Measurements from ENCODE around the gene TLE6. TPM values are rescaled to one million over a fixed set of nuclear protein-coding genes. Genes with fewer than 3 reads are reported as not detected.

TLE6 gene
- total RNA-seq, 2 experiments from 2014 or later: 1.3 to 1.6 TPM

GRCh38 chr19:3019211-3019854 lies 42.0 kb downstream of the TLE6 start:
- POLR2A ChIA-PET: no interaction called here
- CTCF ChIA-PET: no interaction called here

- ChIA-PET CTCF (no interaction called here), POLR2A (no interaction called here)
These were observed 43.1 kb downstream of the TLE6 start for GRCh38 chr19:3020321-3020960.

DNA sequence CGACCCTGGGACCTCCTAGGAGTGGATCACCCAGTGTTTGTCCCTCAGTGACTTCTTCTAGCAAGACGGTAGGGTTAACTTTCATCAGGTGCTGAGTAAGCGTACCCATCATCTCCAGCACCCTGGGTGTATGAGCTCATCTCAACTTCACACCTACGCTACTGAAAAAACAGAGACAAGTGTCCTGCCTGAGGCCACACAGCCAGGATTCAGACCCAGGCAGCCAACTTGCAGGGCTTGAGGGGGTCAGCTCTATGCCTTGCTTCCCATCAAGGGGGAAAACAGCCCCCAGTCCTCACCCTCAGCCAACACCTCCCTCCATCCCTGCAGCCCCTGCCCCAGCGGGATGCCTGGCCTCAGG lies 47.1 kb downstream of the TLE6 start:
- ChIA-PET CTCF (interaction anchor here (0.5 to 1.3 kb wide), 5 partner anchors 19 to 135 kb away, joined by 3 to 4 read pairs (median 3); no protein-coding TSS in a partner anchor), POLR2A (interaction anchor here (0.5 to 1.6 kb wide), 2 partner anchors 11 to 36 kb away, joined by 3 to 6 read pairs; no protein-coding TSS in a partner anchor)

- ChIA-PET POLR2A (interaction anchor here (0.5 to 1.6 kb wide), 2 partner anchors 10 to 35 kb away, joined by 3 to 6 read pairs; no protein-coding TSS in a partner anchor), CTCF (interaction anchor here (0.5 to 1.3 kb wide), 5 partner anchors 18 to 134 kb away, joined by 3 to 4 read pairs (median 3); no protein-coding TSS in a partner anchor)
These were observed 47.6 kb downstream of the TLE6 start for GRCh38 chr19:3024870-3025548.

DNA sequence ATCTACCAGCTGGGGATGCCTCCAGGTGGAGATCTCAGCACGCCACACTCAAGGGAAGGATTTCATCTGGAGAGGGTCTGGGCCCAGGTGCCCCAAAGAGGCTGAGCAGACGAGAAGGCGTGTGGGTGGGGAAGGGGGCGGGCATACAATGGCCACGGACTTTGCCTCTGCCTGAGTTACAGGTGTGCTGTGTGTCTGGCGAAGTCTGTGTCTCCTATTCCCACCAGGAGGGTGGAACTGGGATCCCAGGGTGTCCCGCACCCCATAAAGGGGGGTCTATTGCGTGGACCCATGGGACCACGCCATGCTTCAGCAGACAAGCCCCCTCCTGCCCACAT lies 48.2 kb downstream of the TLE6 start:
- POLR2A ChIA-PET: interaction anchor here (1.6 kb wide), 1 partner anchor 10 kb away, joined by 6 read pairs; no protein-coding TSS in a partner anchor

DNA sequence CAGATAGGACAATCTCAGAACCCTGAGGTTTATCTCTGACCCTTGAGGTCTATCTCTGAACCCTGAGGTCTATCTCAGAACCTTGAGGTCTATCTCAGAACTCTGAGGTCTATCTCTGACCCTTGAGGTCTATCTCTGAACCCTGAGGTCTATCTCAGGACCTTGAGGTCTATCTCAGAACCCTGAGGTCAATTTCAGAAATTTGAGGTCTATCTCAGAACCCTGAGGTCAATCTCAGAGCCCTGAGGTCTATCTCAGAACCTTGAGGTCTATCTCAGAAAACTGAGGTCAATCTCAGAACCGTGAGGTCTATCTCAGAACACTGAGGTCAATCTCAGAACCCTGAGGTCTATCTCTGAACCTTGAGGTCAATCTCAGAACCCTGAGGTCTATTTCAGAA lies 49.4 kb downstream of the TLE6 start:
- ChIA-PET CTCF (interaction anchor here (0.7 kb wide), 1 partner anchor 246 kb away, joined by 3 read pairs; no protein-coding TSS in a partner anchor), POLR2A (no interaction called here)

More for the DNA sequence above, 48.2 kb downstream of the TLE6 start:
- CTCF ChIA-PET: interaction anchor here (0.6 to 1.0 kb wide), 2 partner anchors 63 to 75 kb away, joined by 3 to 4 read pairs; no protein-coding TSS in a partner anchor

DNA sequence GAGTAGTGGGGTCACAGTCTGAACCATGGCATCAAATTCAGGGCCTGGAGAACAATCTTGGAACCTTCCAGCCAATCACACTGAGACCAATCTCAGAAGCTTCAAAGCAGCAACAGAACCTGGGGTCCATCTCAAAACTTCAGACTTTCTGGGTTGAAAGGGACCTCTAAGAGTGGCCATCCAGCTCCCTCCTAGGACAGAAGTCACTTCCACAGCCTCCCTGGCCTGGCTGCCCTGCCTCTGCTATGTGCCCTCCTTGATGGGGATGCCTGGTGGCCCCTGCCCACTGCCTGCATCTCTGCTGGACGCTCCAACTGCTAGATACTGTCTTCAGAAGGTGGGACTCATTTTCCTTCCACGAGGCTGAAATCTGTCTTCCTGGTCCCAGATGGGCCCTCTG lies 49.9 kb downstream of the TLE6 start:
- ChIA-PET POLR2A (no interaction called here), CTCF (interaction anchor here (0.7 kb wide), 1 partner anchor 246 kb away, joined by 3 read pairs; no protein-coding TSS in a partner anchor)

- ChIA-PET POLR2A (no interaction called here), CTCF (interaction anchor here (1.0 to 1.2 kb wide), 2 partner anchors 48 to 76 kb away, joined by 3 to 4 read pairs; no protein-coding TSS in a partner anchor)
These were observed 50.6 kb downstream of the TLE6 start for GRCh38 chr19:3027981-3028304.

- ChIA-PET POLR2A (interaction anchor here (0.6 kb wide), 3 partner anchors 35 to 306 kb away, joined by 3 read pairs; no protein-coding TSS in a partner anchor), CTCF (interaction anchor here (1.0 to 1.2 kb wide), 2 partner anchors 48 to 75 kb away, joined by 3 to 4 read pairs; no protein-coding TSS in a partner anchor)
These were observed 51.1 kb downstream of the TLE6 start for GRCh38 chr19:3028305-3029064.

- CTCF ChIA-PET: interaction anchor here (1.2 kb wide), 1 partner anchor 75 kb away, joined by 4 read pairs; no protein-coding TSS in a partner anchor
- POLR2A ChIA-PET: no interaction called here
These were observed 51.9 kb downstream of the TLE6 start, which contains the start of gene TLE2 for GRCh38 chr19:3029065-3029923. Gene TLE2 (minus strand): TSS chr19:3029280. CDS start chr19:3028904, 376 bp downstream.

DNA sequence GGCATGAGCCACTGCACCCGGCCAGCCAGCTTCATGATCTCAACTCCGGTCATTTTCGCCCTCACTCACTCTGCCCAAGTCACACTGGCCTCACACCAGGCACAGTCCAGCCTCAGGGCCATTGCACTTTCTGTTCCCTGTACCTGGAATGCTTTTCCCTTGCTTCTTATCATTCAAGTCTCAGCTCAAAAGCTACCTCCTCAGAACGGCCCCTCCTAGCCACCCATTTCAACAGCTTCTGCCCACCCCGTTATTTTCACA lies 54.2 kb downstream of the TLE6 start:
- ChIA-PET POLR2A (no interaction called here), CTCF (interaction anchor here (0.7 to 1.3 kb wide), 2 partner anchors 81 to 98 kb away, joined by 3 to 4 read pairs; no protein-coding TSS in a partner anchor)

GRCh38 chr19:3033595-3034405 lies 56.4 kb downstream of the TLE6 start:
- ChIA-PET CTCF (interaction anchor here (0.6 kb wide), 1 partner anchor 23 kb away, joined by 3 read pairs; no protein-coding TSS in a partner anchor), POLR2A (interaction anchor here (0.6 kb wide), 1 partner anchor 78 kb away, joined by 4 read pairs; no protein-coding TSS in a partner anchor)

- CTCF ChIA-PET: interaction anchor here (0.6 to 1.5 kb wide), 2 partner anchors 23 to 41 kb away, joined by 3 to 4 read pairs; no protein-coding TSS in a partner anchor
- POLR2A ChIA-PET: interaction anchor here (0.6 kb wide), 1 partner anchor 77 kb away, joined by 4 read pairs; no protein-coding TSS in a partner anchor
These were observed 57.0 kb downstream of the TLE6 start for GRCh38 chr19:3034406-3034655.

- ChIA-PET CTCF (interaction anchor here (1.1 to 1.5 kb wide), 5 partner anchors 22 to 129 kb away, joined by 3 to 4 read pairs (median 3); no protein-coding TSS in a partner anchor), POLR2A (interaction anchor here (0.6 to 1.7 kb wide), 9 partner anchors 10 to 1016 kb away, joined by 3 to 13 read pairs (median 5); no protein-coding TSS in a partner anchor)
These were observed 57.5 kb downstream of the TLE6 start for GRCh38 chr19:3034656-3035541.

- POLR2A ChIA-PET: interaction anchor here (0.6 to 1.7 kb wide), 8 partner anchors 11 to 1017 kb away, joined by 3 to 13 read pairs (median 5); no protein-coding TSS in a partner anchor
- CTCF ChIA-PET: interaction anchor here (0.7 to 1.5 kb wide), 9 partner anchors 18 to 128 kb away, joined by 3 to 4 read pairs (median 3); no protein-coding TSS in a partner anchor
These were observed 58.3 kb downstream of the TLE6 start for GRCh38 chr19:3035542-3036118.

Data from activated CD8-positive, alpha-beta memory T cell treated with anti-CD3 and anti-CD28 coated beads for 36 hours (primary cell).